KMS-11 (cell line): ENCODE measurements around the gene CD72.
A peak's percentile ranks its signal among the peaks of the same experiment; 100 is the strongest.

Source experiments
- H2AFZ ChIP-seq: fragments of 200-600 bp; sonication (generic); 2 replicates; pipeline ENCODE4 v1.6.1; 2016; ENCODE audit warnings: antibody characterized with exemption, mixed run types, low read depth
- H3K27ac ChIP-seq: fragments of 200-600 bp; sonication (generic); 2 replicates; pipeline ENCODE4 v1.6.1; 2016; ENCODE audit warnings: mild to moderate bottlenecking, mixed run types
- H3K27me3 ChIP-seq: fragments of 200-600 bp; sonication (generic); 2 replicates; pipeline ENCODE4 v1.6.1; 2017; ENCODE audit warnings: mild to moderate bottlenecking, low read depth, mixed run types, moderate library complexity; ENCODE audit not compliant: insufficient read depth
- H3K36me3 ChIP-seq: fragments of 200-600 bp; sonication (generic); 2 replicates; pipeline ENCODE4 v1.6.1; 2017; ENCODE audit warnings: mild to moderate bottlenecking, mixed run types; ENCODE audit not compliant: insufficient read depth
- H3K4me1 ChIP-seq: fragments of 200-600 bp; sonication (generic); 2 replicates; pipeline ENCODE4 v1.6.1; 2016; ENCODE audit warnings: mild to moderate bottlenecking, low read depth, mixed run types; ENCODE audit not compliant: poor library complexity, severe bottlenecking
- H3K4me2 ChIP-seq: fragments of 200-600 bp; sonication (generic); 2 replicates; pipeline ENCODE4 v1.7.0; 2016; ENCODE audit warnings: mild to moderate bottlenecking, mixed run types
- H3K4me3 ChIP-seq: fragments of 200-600 bp; sonication (generic); IDR thresholded peaks from 2 replicates; pipeline ENCODE4 v1.6.1; 2017; ENCODE audit warnings: low read depth, low read length, mixed read lengths; ENCODE audit not compliant: insufficient read depth
- H3K79me2 ChIP-seq: fragments of 200-600 bp; sonication (generic); 2 replicates; pipeline ENCODE4 v1.6.1; 2016; ENCODE audit warnings: low read depth, mixed run types; ENCODE audit not compliant: insufficient read depth
- H3K9ac ChIP-seq: fragments of 200-600 bp; sonication (generic); 2 replicates; pipeline ENCODE4 v1.6.1; 2016; ENCODE audit warnings: mild to moderate bottlenecking, mixed run types
- H4K20me1 ChIP-seq: fragments of 200-600 bp; sonication (generic); 2 replicates; pipeline ENCODE4 v1.6.1; 2016; ENCODE audit warnings: mild to moderate bottlenecking, mixed run types; ENCODE audit not compliant: insufficient read depth
- CTCF ChIP-seq: fragments of 200-600 bp; sonication (generic); conservative IDR thresholded peaks from 2 replicates; pipeline ENCODE4 v1.6.1; 2017; ENCODE audit warnings: low read depth, mild to moderate bottlenecking, antibody characterized with exemption, low read length, moderate library complexity, mixed read lengths

The CD72 gene

DNA sequence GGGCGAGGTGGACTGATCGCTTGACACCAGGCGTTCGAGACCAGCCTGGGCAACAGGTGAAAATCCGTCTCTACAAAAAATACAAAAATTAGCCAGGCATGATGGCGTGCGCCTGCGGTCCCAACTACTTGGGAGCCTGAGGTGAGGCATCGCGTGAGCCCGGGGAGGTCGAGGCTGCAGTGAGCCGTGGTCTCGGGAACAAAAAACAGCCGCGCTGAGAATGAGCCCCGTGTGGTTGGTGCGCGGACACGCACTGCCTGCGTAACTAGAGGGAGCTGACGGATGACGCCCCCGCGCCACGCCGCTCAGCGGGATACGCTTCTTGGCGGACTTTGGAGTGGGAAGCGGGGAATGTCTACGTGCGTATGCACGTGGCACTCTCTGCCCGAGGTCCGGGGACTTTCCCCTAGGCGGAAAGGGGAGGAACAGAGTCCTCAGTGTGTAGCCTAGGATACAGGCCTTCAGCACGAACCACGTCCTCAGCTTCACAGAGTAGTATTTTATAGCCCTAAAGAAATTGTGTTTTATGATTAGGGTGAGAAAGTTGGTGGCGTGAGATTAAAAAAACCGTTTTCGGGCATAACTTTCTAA, 39.4 kb upstream of the CD72 start, which contains the start of gene RMRP:
TSS of gene RMRP (minus strand) at position 474 of the 591 bp plus-strand sequence.
- Histone ChIP-seq H3K79me2 (no peaks in the 10 kb centered on the region; the same call in 1 of the 2 replicates), H3K4me3 (peak within 1 kb of the TSS; percentile 46), H3K4me1 (peaks cover 18% of the 10 kb centered on the region), H3K27ac (peak within 1 kb of the TSS; percentile 81), H3K27me3 (no peaks in the 10 kb centered on the region), H3K36me3 (no peaks in the 10 kb centered on the region), H3K4me2 (peak within 1 kb of the TSS; percentile 84), H3K9ac (peak within 1 kb of the TSS; percentile 75), H2AFZ (peak within 1 kb of the TSS; percentile 65), H4K20me1 (no peaks in the 10 kb centered on the region)
- no peak for TF ChIP-seq CTCF

DNA sequence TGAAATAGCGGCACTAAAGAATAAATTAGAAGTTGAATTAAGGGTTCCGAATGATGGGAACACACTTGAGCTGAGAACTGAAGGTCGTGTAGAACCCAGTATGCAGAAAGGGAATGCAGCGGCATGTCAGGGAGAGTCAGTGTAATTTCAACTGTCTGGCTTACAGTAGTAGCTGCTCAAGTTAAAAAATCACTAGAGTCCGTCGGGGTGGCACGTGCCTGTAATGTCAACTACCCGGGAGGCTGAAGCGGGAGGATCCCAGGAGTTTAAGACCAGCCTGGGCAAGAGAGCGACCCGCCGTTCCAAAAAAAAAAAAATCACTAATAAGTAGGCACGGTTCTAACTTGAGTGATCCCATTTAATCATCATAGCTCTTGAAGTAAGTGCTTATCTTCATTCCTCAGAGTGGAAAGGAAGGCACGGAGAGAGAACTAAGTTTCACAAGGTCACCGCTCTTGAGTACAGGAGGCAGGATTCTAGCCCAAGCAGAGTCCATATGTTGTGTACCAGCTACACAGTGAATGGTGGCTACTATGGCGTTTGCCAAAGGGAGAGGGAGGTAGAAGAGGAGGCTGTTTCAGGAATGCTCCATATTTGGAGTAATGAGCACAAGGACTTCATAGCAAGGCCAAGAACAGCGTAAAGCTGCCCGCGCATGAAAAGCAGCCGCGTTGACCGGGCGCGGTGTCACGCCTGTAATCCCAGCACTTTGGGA, 38.8 kb upstream of the CD72 start:
- Histone ChIP-seq H2AFZ (no peak overlapping the region), H3K4me2 (peak overlapping the region; percentile 22; the same call in 1 of the 2 replicates)

DNA sequence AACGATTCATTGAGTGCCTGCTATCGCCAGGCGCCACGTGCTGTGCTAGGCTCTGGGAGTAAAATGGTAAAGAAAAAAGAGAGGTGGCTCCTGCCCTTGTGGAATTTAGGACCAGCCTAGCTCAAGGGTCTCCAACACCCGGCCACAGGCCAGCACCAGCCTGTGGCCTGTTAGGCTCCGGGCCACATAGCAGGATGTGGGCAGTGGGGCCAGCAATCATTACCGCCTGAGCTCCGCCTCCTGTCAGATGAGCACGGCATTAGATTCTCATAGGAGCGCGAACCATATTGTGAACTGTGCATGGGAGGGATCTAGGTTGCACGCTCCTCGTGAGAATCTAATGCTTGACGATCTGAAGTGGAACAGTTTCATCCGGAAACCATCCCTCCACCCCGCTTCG, 38.1 kb upstream of the CD72 start:
- H2AFZ ChIP-seq, result no peak overlapping the region
- H3K36me3 ChIP-seq, result no peaks in the 10 kb centered on the region
- peaks cover 18% of the 10 kb centered on the region for H3K4me1 ChIP-seq
- TF ChIP-seq CTCF, result no peak
- no peaks in the 10 kb centered on the region for H4K20me1 ChIP-seq
- H3K9ac ChIP-seq, result no peak overlapping the region
- no peaks in the 10 kb centered on the region for H3K27me3 ChIP-seq
- no peaks in the 10 kb centered on the region; the same call in 1 of the 2 replicates for H3K79me2 ChIP-seq
- no peak overlapping the region for H3K4me2 ChIP-seq
- no peak overlapping the region for H3K4me3 ChIP-seq
- H3K27ac ChIP-seq, result no peak overlapping the region

More for the DNA sequence above, 38.8 kb upstream of the CD72 start:
- H3K36me3 ChIP-seq, result no peaks in the 10 kb centered on the region
- peak overlapping the region; percentile 81; the same call in 1 of the 2 replicates for H3K27ac ChIP-seq
- no peak overlapping the region for H3K9ac ChIP-seq
- TF ChIP-seq CTCF, result no peak
- no peaks in the 10 kb centered on the region for H4K20me1 ChIP-seq
- no peak overlapping the region for H3K4me3 ChIP-seq
- no peaks in the 10 kb centered on the region for H3K27me3 ChIP-seq
- H3K4me1 ChIP-seq, result peaks cover 18% of the 10 kb centered on the region
- H3K79me2 ChIP-seq, result no peaks in the 10 kb centered on the region; the same call in 1 of the 2 replicates

- no peak for TF ChIP-seq CTCF
Observed at GRCh38 chr9:35653611-35654010, 35.4 kb upstream of the CD72 start.

More at GRCh38 chr9:35653611-35654010, 35.4 kb upstream of the CD72 start:
- Histone ChIP-seq H3K4me2 (no peak overlapping the region), H3K27ac (no peak overlapping the region), H3K4me3 (no peak overlapping the region), H3K79me2 (no peaks in the 10 kb centered on the region), H2AFZ (no peak overlapping the region), H4K20me1 (no peaks in the 10 kb centered on the region), H3K9ac (no peak overlapping the region), H3K27me3 (no peaks in the 10 kb centered on the region), H3K36me3 (no peaks in the 10 kb centered on the region), H3K4me1 (peaks cover 6% of the 10 kb centered on the region)
